Calu3 (cell line): ENCODE data around the gene ARR3. TPM values are rescaled to one million over a fixed set of nuclear protein-coding genes. Genes with fewer than 3 reads are reported as not detected.
"Not testable (repeated sequence)": the region's sequence is repeated elsewhere in the genome, so short reads cannot be mapped to it uniquely, and the experiment has no call there.

Experiments used
- BruUV-seq: library from RNA; stranded (reverse); fragments of 400-500 nt; replicated peaks from 2 replicates; lab custom pipeline; 2021; lab: Mats Ljungman, UMichigan
- CTCF ChIA-PET: fragments of 300-600 bp; sonication (Branson Sonifier 250); formaldehyde crosslinking; loops from one replicate; lab custom pipeline; 2022; ENCODE audit warnings: antibody characterized with exemption; lab: Charles Lee
- DNase-seq: peaks from one replicate; pipeline ENCODE4 v3.0.0; 2022
- H3K27ac Mint-ChIP-seq: one replicate; pipeline ENCODE4 v1.8.0; 2022; ENCODE audit warnings: mixed read lengths; ENCODE audit not compliant: unreplicated experiment
- H3K27me3 Mint-ChIP-seq: one replicate; pipeline ENCODE4 v1.8.0; 2022; ENCODE audit warnings: mixed read lengths; ENCODE audit not compliant: unreplicated experiment
- H3K36me3 Mint-ChIP-seq: one replicate; pipeline ENCODE4 v1.8.0; 2022; ENCODE audit warnings: mild to moderate bottlenecking, moderate library complexity, mixed read lengths; ENCODE audit not compliant: insufficient read depth, unreplicated experiment
- H3K4me1 Mint-ChIP-seq: one replicate; pipeline ENCODE4 v1.8.0; 2022; ENCODE audit warnings: mild to moderate bottlenecking, low read depth, mixed read lengths; ENCODE audit not compliant: unreplicated experiment
- H3K4me3 Mint-ChIP-seq: one replicate; pipeline ENCODE4 v1.8.0; 2022; ENCODE audit warnings: mild to moderate bottlenecking, low read depth, moderate library complexity, mixed read lengths; ENCODE audit not compliant: unreplicated experiment
- H3K9me3 Mint-ChIP-seq: one replicate; pipeline ENCODE4 v1.8.0; 2022; ENCODE audit warnings: low read depth, mixed read lengths; ENCODE audit not compliant: unreplicated experiment
- CTCF ChIP-seq: fragments of 200-600 bp; IDR thresholded peaks from one replicate; pipeline ENCODE4 v1.8.0; 2022; ENCODE audit warnings: antibody characterized with exemption; ENCODE audit not compliant: unreplicated experiment
- intact Hi-C: fragments of 100-400 bp; cut with micrococcal nuclease; formaldehyde crosslinking; loops from one replicate; pipeline ENCODE4 v1.10.0; 2022; ENCODE audit not compliant: unreplicated experiment
- total RNA-seq: library from RNA; stranded (reverse); gene quantifications from 2 replicates; pipeline ENCODE4 v1.2.3, GENCODE V29; 2022

The ARR3 gene
- total RNA-seq, 1 experiment from 2014 or later = not detected

DNA sequence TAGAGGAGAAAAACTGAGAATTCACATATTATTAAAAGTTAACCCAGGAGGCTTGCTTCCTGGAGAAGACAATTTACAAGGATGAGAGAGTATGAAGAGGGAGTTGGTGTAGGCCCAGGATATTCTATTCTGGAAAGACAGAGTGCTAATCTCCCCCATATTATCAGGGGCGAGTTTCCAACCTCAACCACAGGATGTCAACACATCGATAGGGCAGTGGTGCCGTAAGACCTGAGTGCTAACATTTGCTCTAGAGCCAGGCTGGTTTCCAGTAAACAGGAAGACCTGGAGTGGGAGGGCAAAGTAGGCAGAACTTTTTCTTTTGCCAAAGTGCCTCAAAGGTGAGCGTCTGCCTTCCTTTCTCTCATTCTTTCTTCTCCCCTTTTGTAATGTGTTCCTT is 36.5 kb upstream of the ARR3 start:
- TF ChIP-seq CTCF = no peak
- Mint-ChIP-seq H3K4me3 (no peak overlapping the region), H3K9me3 (no peaks in the 10 kb centered on the region), H3K27me3 (peaks cover 23% of the 10 kb centered on the region), H3K36me3 (no peaks in the 10 kb centered on the region), H3K4me1 (no peaks in the 10 kb centered on the region), H3K27ac (no peak overlapping the region)
- no peak for DNase-seq
- intact Hi-C loops = no loop called here
- CTCF ChIA-PET = no interaction called here
- BruUV-seq = no TSS peak

DNA sequence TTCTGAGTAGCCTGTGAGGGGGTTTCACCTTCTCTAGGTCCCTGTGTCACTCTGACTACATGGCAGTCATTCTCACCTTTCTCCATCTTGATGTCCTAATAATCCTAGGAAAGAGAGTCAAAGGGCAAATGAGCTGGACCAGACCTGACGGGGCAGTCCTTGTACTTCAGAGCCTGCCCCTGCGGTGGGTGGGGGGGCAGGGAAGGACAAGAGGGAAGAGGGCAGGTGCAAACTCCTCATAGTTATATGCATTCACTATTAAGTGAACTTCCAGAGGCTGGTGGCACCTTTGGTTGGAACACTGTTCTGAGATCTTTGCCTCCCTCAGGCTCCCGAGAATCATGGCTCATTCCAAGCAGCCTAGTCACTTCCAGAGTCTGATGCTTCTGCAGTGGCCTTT is 33.8 kb upstream of the ARR3 start, which contains the start of gene AWAT1:
Gene AWAT1 (plus strand): TSS at position 301 of the 400 bp plus-strand sequence. CDS start 41 bp downstream, at position 342.
- Mint-ChIP-seq H3K36me3 (no peaks in the 10 kb centered on the region), H3K27me3 (peaks cover 27% of the 10 kb centered on the region), H3K4me1 (no peaks in the 10 kb centered on the region), H3K9me3 (no peaks in the 10 kb centered on the region), H3K27ac (no peak within 1 kb of the TSS), H3K4me3 (no peak within 1 kb of the TSS)
- no peak for TF ChIP-seq CTCF
- CTCF ChIA-PET = no interaction called here
- DNase-seq = no peak
- intact Hi-C loops = no loop called here
- no TSS peak for BruUV-seq

DNA sequence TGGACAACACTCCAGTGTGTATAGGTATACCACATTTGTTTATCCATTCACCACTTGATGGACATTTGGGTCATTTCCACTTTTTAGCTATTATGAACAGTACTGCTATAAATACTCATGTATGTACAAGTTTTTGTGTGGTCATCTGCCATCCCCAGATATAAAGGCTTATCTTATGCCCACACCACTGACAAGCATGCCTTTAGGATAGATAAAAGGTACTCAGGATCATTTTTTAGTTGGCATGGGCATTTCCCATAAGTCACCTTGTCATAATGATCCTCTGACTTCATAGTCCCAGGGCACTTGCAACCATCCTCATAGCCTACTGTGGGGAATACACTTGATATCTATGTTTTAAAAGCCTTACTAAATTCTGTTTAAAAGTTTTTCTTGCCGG is 27.4 kb upstream of the ARR3 start:
- DNase-seq = no peak
- no peak overlapping the region for H3K4me3 Mint-ChIP-seq
- H3K4me1 Mint-ChIP-seq = no peaks in the 10 kb centered on the region
- peaks cover 13% of the 10 kb centered on the region for H3K27me3 Mint-ChIP-seq
- CTCF ChIA-PET = no interaction called here
- intact Hi-C loops = no loop called here
- H3K27ac Mint-ChIP-seq = no peak overlapping the region
- H3K36me3 Mint-ChIP-seq = no peaks in the 10 kb centered on the region
- no peak for TF ChIP-seq CTCF
- BruUV-seq = no TSS peak
- H3K9me3 Mint-ChIP-seq = no peaks in the 10 kb centered on the region

GRCh38 chrX:70241501-70241900 is 26.6 kb upstream of the ARR3 start:
- Mint-ChIP-seq H3K4me3 (no peak overlapping the region), H3K4me1 (no peaks in the 10 kb centered on the region), H3K27me3 (peaks cover 5% of the 10 kb centered on the region), H3K27ac (no peak overlapping the region), H3K36me3 (no peaks in the 10 kb centered on the region), H3K9me3 (no peaks in the 10 kb centered on the region)
- CTCF ChIA-PET = interaction anchor here (0.6 kb wide), 1 partner anchor 564 kb away, joined by 4 read pairs; no protein-coding TSS in a partner anchor
- no peak for TF ChIP-seq CTCF
- DNase-seq = no peak
- BruUV-seq = no TSS peak
- intact Hi-C loops = no loop called here

GRCh38 chrX:70243601-70244000 is 24.5 kb upstream of the ARR3 start:
- DNase-seq = peak; percentile 3
- H3K4me1 Mint-ChIP-seq, intact Hi-C loops, H3K27me3 Mint-ChIP-seq, H3K9me3 Mint-ChIP-seq, BruUV-seq, CTCF ChIA-PET, H3K36me3 Mint-ChIP-seq, H3K27ac Mint-ChIP-seq, H3K4me3 Mint-ChIP-seq: not testable (repeated sequence)
